ENCODE measurements around the gene PHACTR2. TPM values are rescaled to one million over a fixed set of nuclear protein-coding genes. Genes with fewer than 3 reads are reported as not detected.

PHACTR2 gene
- total and polyA plus RNA-seq, 4 donors, result 4.0 to 23.8 (median 15.0) TPM

DNA sequence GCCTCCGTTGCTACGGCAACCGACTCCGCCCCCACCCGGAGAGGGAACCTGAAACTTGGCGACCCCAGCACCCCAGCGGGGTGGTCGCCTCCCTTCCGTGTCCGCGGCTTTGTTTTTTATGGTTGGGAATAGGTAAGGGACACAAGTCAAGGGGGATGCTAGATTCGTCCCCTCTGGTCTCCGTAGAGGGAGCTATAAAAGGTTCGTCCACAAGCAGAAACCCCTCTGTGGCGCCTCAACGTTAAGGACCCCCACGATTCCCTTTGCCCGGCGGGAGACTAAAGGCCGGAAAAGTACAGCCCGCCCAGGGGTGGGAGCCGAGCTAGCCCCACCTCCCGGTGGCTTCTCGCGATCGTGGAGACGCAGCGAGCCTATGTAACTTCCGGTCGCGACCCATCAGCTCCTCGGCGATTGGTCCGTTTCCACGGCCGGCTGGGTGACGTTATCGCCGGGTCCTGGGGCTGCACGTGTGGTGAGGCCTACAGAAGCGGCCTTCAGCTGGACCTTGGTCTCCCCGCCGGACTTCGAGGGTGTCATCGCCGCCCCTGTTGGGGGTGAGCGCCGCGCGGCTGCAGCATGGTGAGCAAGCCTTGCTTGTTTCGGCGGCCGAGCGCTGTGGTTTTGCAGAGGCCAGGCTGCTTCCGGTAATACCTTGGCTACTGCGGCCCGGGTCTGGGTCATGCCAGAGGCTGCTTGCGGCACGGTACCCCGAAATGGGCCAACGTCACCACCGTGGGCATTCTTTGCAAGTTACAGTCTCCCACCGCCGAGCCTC is 165.3 kb downstream of the PHACTR2 start, which contains the start of gene LTV1 (continued):
- peak; percentile 54 for TF ChIP-seq REST (IDR thresholded peaks at IDR 0.05)
- TF ChIP-seq, protein P1, sequence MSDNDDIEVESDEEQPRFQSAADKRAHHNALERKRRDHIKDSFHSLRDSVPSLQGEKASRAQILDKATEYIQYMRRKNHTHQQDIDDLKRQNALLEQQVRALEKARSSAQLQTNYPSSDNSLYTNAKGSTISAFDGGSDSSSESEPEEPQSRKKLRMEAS (IDR thresholded peaks at IDR 0.05), result peak; percentile 96
- peak; percentile 69 for TF ChIP-seq YY1 (IDR thresholded peaks at IDR 0.05)
- TF ChIP-seq RXRA (IDR thresholded peaks at IDR 0.05), result peak; percentile 24 to 26
- TF ChIP-seq GABPA (IDR thresholded peaks at IDR 0.05 in 1 of 2, conservative IDR thresholded peaks at IDR 0.05 in 1 of 2), result peak; percentile 67 to 93
- no peak for TF ChIP-seq HNF4G (IDR thresholded peaks at IDR 0.05)

- WGBS, result 3% methylated on average over 9 of the region's 9 CpGs
- peak overlapping the region; percentile 75 to 94 for H3K9ac ChIP-seq (ENCODE audit: low read depth in 1 of 2, low read length in 2 of 2)
- TF ChIP-seq EGR1 (IDR thresholded peaks at IDR 0.05; ENCODE audit: low read depth in 2 of 2) (no peak), YY1 (IDR thresholded peaks at IDR 0.05) (no peak), FOXA2 (IDR thresholded peaks at IDR 0.05) (no peak)
- TF ChIP-seq, protein P2, sequence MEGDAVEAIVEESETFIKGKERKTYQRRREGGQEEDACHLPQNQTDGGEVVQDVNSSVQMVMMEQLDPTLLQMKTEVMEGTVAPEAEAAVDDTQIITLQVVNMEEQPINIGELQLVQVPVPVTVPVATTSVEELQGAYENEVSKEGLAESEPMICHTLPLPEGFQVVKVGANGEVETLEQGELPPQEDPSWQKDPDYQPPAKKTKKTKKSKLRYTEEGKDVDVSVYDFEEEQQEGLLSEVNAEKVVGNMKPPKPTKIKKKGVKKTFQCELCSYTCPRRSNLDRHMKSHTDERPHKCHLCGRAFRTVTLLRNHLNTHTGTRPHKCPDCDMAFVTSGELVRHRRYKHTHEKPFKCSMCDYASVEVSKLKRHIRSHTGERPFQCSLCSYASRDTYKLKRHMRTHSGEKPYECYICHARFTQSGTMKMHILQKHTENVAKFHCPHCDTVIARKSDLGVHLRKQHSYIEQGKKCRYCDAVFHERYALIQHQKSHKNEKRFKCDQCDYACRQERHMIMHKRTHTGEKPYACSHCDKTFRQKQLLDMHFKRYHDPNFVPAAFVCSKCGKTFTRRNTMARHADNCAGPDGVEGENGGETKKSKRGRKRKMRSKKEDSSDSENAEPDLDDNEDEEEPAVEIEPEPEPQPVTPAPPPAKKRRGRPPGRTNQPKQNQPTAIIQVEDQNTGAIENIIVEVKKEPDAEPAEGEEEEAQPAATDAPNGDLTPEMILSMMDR (IDR thresholded peaks at IDR 0.05; ENCODE audit: low read depth, low read length, missing input control), result no peak
- DNase-seq (ENCODE audit: low spot score), result no peak
- peak overlapping the region; percentile 89 for H3K27ac ChIP-seq (ENCODE audit: low read depth in 1 of 2, low read length in 2 of 2)
- peaks cover 0 to 11% (median 9%) of the 10 kb centered on the region in 4 donors for H3K4me1 ChIP-seq (ENCODE audit: control insufficient read depth in 4 of 4, insufficient read depth in 4 of 4, low read length in 3 of 4)
- H3K4me3 ChIP-seq (ENCODE audit: low read depth in 1 of 3, low read length in 3 of 3), result peak overlapping the region; percentile 77 to 95 (median 91)
- peaks cover 11 to 36% (median 30%) of the 10 kb centered on the region in 4 donors for H3K36me3 ChIP-seq (ENCODE audit: control insufficient read depth in 4 of 4, insufficient read depth in 3 of 4, low read depth in 1 of 4, low read length in 3 of 4)
- no peaks in the 10 kb centered on the region for H3K27me3 ChIP-seq (ENCODE audit: control insufficient read depth in 4 of 4, insufficient read depth in 4 of 4, low read length in 3 of 4)
- H3K9me3 ChIP-seq (ENCODE audit: control insufficient read depth in 4 of 4, low read length in 3 of 4), result no peaks in the 10 kb centered on the region
These were observed 165.9 kb downstream of the PHACTR2 start for GRCh38 chr6:143843677-143843999.

DNA sequence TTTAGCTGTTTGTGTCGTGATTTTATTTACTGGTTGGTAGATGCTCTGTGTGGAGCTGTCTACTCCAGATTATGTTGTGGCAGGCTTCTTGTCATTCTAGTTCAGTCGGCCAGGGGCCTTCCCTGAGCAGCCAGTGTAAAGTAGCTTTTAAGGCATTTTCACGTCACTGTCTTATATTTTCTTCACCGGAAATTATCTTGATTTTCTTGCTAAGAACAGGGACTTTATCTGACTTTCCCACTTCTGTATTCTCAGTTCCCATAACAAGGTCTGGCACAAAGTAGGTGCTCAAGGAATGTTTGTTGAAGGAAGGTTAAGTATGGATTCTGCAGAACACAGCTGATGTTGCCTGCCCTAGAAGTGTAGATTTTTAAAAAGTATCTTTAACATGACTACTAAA is 166.2 kb downstream of the PHACTR2 start:
- Histone ChIP-seq H3K9ac (ENCODE audit: low read depth in 1 of 2, low read length in 2 of 2) (peak overlapping the region; percentile 75 to 94), H3K4me1 (ENCODE audit: control insufficient read depth in 4 of 4, insufficient read depth in 4 of 4, low read length in 3 of 4) (peaks cover 0 to 11% (median 7%) of the 10 kb centered on the region in 4 donors), H3K9me3 (ENCODE audit: control insufficient read depth in 4 of 4, low read length in 3 of 4) (no peaks in the 10 kb centered on the region), H3K36me3 (ENCODE audit: control insufficient read depth in 4 of 4, insufficient read depth in 3 of 4, low read depth in 1 of 4, low read length in 3 of 4) (peaks cover 12 to 40% (median 31%) of the 10 kb centered on the region in 4 donors), H3K27me3 (ENCODE audit: control insufficient read depth in 4 of 4, insufficient read depth in 4 of 4, low read length in 3 of 4) (no peaks in the 10 kb centered on the region), H3K4me3 (ENCODE audit: low read depth in 1 of 3, low read length in 3 of 3) (peak overlapping the region; percentile 77 to 95 (median 91)), H3K27ac (ENCODE audit: low read depth in 1 of 2, low read length in 2 of 2) (peak overlapping the region in 1 of 2 donors; percentile 89)
- no peak for DNase-seq (ENCODE audit: low spot score)
- 15% methylated on average over 4 of the region's 4 CpGs for WGBS
- TF ChIP-seq HNF4G (IDR thresholded peaks at IDR 0.05) (no peak), NR2F2 (IDR thresholded peaks at IDR 0.05) (no peak), FOXA2 (IDR thresholded peaks at IDR 0.05) (no peak), EGR1 (IDR thresholded peaks at IDR 0.05; ENCODE audit: low read depth in 2 of 2) (no peak), TAF1 (conservative IDR thresholded peaks at IDR 0.05) (no peak), REST (IDR thresholded peaks at IDR 0.05) (no peak)
- TF ChIP-seq, protein P1 (IDR thresholded peaks at IDR 0.05), result no peak
- TF ChIP-seq, protein P3, sequence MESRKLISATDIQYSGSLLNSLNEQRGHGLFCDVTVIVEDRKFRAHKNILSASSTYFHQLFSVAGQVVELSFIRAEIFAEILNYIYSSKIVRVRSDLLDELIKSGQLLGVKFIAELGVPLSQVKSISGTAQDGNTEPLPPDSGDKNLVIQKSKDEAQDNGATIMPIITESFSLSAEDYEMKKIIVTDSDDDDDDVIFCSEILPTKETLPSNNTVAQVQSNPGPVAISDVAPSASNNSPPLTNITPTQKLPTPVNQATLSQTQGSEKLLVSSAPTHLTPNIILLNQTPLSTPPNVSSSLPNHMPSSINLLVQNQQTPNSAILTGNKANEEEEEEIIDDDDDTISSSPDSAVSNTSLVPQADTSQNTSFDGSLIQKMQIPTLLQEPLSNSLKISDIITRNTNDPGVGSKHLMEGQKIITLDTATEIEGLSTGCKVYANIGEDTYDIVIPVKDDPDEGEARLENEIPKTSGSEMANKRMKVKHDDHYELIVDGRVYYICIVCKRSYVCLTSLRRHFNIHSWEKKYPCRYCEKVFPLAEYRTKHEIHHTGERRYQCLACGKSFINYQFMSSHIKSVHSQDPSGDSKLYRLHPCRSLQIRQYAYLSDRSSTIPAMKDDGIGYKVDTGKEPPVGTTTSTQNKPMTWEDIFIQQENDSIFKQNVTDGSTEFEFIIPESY (IDR thresholded peaks at IDR 0.05), result no peak
- TF ChIP-seq, protein P2 (IDR thresholded peaks at IDR 0.05; ENCODE audit: low read depth, low read length, missing input control), result no peak
